ENCODE data around the gene PPP6R3.
"Not testable (repeated sequence)": the region's sequence is repeated elsewhere in the genome, so short reads cannot be mapped to it uniquely, and the experiment has no call there.

GRCh38 chr11:68625069-68625468, 164.5 kb downstream of the PPP6R3 start:
- TF ChIP-seq CTCF, POLR2A (IDR thresholded peaks at IDR 0.05): not testable (repeated sequence)

Measured in heart left ventricle (tissue), 13 donors.